Tibial nerve (tissue), 4 donors: ENCODE results near the gene SERTAD4. TPM values are rescaled to one million over a fixed set of nuclear protein-coding genes. Genes with fewer than 3 reads are reported as not detected.
"Not testable (repeated sequence)": the region's sequence is repeated elsewhere in the genome, so short reads cannot be mapped to it uniquely, and the experiment has no call there.

Experiments used
- DNase-seq, 2 donors: peaks; one replicate each; pipeline ENCODE4 v3.0.0-alpha.2; 2019; ENCODE audit warnings: low spot score in 2 of 2
- H3K27ac ChIP-seq, 4 donors: fragments of 200-600 bp; sonication (generic) in 3 of 4; one replicate each; pipeline ENCODE4 v1.5.1; 2017 to 2019; ENCODE audit warnings: mild to moderate bottlenecking in 1 of 4
- H3K27me3 ChIP-seq, 2 donors: fragments of 200-600 bp; sonication (generic) in 1 of 2; one replicate each; pipeline versions ENCODE4 v1.5.1 to v1.6.0; 2017 to 2019
- H3K36me3 ChIP-seq, 3 donors: fragments of 200-600 bp; sonication (generic); one replicate each; pipeline ENCODE4 v1.5.1; 2018 to 2019
- H3K4me1 ChIP-seq, 4 donors: fragments of 200-600 bp; sonication (generic) in 3 of 4; one replicate each; pipeline ENCODE4 v1.5.1; 2017 to 2019
- H3K4me3 ChIP-seq, 4 donors: fragments of 200-600 bp; sonication (generic) in 3 of 4; one replicate each; pipeline ENCODE4 v1.5.1; 2017 to 2019; ENCODE audit warnings: mild to moderate bottlenecking in 1 of 4, moderate library complexity in 1 of 4
- H3K9me3 ChIP-seq, 4 donors: fragments of 200-600 bp; sonication (generic) in 3 of 4; one replicate each; pipeline ENCODE4 v1.5.1; 2017 to 2019
- CTCF ChIP-seq, 5 experiments: fragments of 200-600 bp in 3 of 5; fragments of 450-650 bp in 2 of 5; sonication (generic) in 3 of 5; IDR thresholded peaks; one replicate each; pipeline ENCODE4 v1.5.1; 2016 to 2019; ENCODE audit warnings: antibody characterized with exemption in 5 of 5, mild to moderate bottlenecking in 3 of 5, moderate library complexity in 2 of 5
- EP300 ChIP-seq, 2 donors: sonication (generic); formaldehyde crosslinking; IDR thresholded peaks; one replicate each; pipeline ENCODE4 v1.6.1; 2017; ENCODE audit warnings: antibody characterized with exemption in 2 of 2, mild to moderate bottlenecking in 1 of 2
- POLR2A ChIP-seq, 2 donors: fragments of 450-650 bp; IDR thresholded peaks; one replicate each; pipeline ENCODE4 v1.6.1; 2017; ENCODE audit warnings: antibody characterized with exemption in 2 of 2, mild to moderate bottlenecking in 2 of 2, moderate library complexity in 2 of 2
- WGBS, 2 donors: methylation state at CpG; one replicate each; pipeline ENCODE4 v1.1.5; 2018; 5-methylcytosine and 5-hydroxymethylcytosine counted together
- total RNA-seq, 4 donors: library from RNA; depleted of rRNA; stranded (reverse); fragments of >200 nt; gene quantifications; one replicate each; pipeline ENCODE4 v1.1.0, GENCODE V29; 2016

Gene SERTAD4
- total RNA-seq, result 1 to 10 TPM in 2 of 4 donors, under 1 TPM in 2; 0.60 to 1.7 (median 1.0) TPM

DNA sequence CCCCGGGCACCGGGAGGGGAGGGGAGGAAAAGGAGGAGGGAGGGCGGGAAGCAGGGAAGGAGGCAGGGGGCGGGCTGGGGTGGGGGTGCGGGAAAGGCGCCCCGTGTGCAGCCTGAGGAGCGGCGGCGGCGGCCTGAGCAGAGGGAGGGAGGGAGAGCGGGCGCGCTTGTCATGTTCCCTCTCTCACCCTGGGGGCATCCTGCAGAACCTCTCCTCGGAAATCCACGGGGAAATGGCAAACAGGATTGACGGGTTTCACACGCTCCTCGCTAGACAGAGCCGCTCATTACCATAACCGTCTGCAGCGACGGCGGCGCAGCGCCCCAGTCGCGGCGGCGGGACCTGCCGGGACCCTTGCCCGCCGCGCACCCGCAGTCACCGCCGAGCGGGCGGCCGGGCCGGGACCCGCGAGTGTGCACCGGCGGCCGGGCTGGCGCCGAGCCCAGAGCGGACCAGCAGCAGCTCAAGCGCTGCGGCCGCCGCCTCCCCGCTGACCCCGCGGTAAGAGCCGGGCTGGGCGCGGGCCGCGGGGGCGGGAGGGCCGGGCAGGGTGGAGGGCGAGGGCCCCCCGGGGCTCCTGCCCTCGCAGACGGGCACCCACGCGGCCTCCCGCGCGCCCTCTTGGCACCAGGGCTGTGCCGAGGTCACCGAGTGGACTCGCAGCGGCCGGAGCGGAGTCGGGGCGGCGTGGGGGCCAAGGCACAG lies at the start of gene SERTAD4:
Gene SERTAD4, plus strand, starts transcription at position 286 of the 705 bp plus-strand sequence. CDS start 5,165 bp downstream, outside the sequence.
- Histone ChIP-seq H3K36me3 (no peaks in the 10 kb centered on the region), H3K27ac (peak within 1 kb of the TSS; percentile 16 to 81 (median 68)), H3K4me3 (peak within 1 kb of the TSS; percentile 46 to 76 (median 52)), H3K27me3 (peaks cover 0 to 3% of the 10 kb centered on the region in 2 donors), H3K9me3 (no peaks in the 10 kb centered on the region), H3K4me1 (peaks cover 0 to 52% (median 25%) of the 10 kb centered on the region in 4 donors)
- TF ChIP-seq POLR2A (IDR thresholded peaks at IDR 0.05) (no peak), EP300 (IDR thresholded peaks at IDR 0.05) (no peak), CTCF (IDR thresholded peaks at IDR 0.05) (no peak)
- DNase-seq, result peak in 1 of 2 donors; percentile 11
- WGBS, 2 donors, result 1 to 2% methylated on average over 36 to 42 of the region's 81 CpGs

DNA sequence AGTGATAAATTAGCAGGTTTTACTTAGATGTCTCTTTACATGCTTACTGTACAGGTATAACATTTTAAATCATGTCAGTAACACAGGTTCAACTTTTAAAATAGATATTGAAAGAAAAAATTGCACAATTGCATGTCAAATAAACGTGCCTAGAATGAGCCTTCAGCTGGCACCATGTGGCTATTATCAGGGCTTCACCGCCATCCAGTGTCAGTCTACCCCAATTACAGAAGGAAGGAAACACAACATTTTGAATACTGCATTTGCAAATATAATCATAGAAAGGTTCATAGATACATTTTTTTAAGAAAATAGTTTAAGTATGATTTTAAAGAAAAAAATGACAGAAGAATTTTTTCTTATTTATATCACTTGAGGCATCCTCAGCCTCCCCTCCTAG lies 47.5 kb upstream of the SERTAD4 start:
- no peaks in the 10 kb centered on the region for H3K36me3 ChIP-seq
- no peaks in the 10 kb centered on the region for H3K9me3 ChIP-seq
- no peak for DNase-seq
- no peaks in the 10 kb centered on the region for H3K27me3 ChIP-seq
- H3K27ac ChIP-seq, result no peak overlapping the region
- WGBS, 2 donors, result 57 to 60% methylated on average over 2 of the region's 2 CpGs
- TF ChIP-seq CTCF (IDR thresholded peaks at IDR 0.05) (no peak), EP300 (IDR thresholded peaks at IDR 0.05) (no peak), POLR2A (IDR thresholded peaks at IDR 0.05) (no peak)
- no peak overlapping the region for H3K4me3 ChIP-seq
- H3K4me1 ChIP-seq, result no peaks in the 10 kb centered on the region

GRCh38 chr1:210187849-210188606 lies 44.6 kb upstream of the SERTAD4 start:
- H3K9me3 ChIP-seq, DNase-seq, H3K27ac ChIP-seq, H3K27me3 ChIP-seq, H3K4me3 ChIP-seq, H3K4me1 ChIP-seq, H3K36me3 ChIP-seq: not testable (repeated sequence)
- WGBS, 2 donors, result 87 to 92% methylated on average over 18 of the region's 18 CpGs

DNA sequence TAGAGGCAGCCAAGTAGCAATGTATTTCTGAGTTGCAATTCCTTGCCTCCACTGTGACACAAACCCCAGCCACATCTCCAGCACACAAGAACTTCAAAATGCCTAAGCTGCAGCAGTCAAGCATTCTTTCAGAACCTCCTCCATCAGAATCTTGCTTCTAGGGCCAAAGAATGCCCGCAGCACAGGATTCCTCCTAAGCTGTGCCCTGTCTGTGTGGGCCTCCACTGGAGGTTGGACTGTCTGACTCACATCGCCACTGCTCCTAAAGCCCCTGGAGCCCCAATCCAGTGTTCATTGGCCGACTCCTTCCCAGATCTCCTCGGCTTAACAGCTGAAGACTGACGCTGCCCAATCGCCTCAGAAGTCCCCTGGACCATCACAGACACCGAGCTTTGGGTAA lies 43.2 kb upstream of the SERTAD4 start:
- Histone ChIP-seq H3K36me3 (no peaks in the 10 kb centered on the region), H3K27me3 (no peaks in the 10 kb centered on the region), H3K4me1 (no peaks in the 10 kb centered on the region), H3K27ac (no peak overlapping the region), H3K9me3 (peaks cover 0 to under 1% (median 0%) of the 10 kb centered on the region in 4 donors), H3K4me3 (no peak overlapping the region)
- no peak for TF ChIP-seq CTCF (IDR thresholded peaks at IDR 0.05)
- TF ChIP-seq POLR2A (IDR thresholded peaks at IDR 0.05), result no peak
- no peak for TF ChIP-seq EP300 (IDR thresholded peaks at IDR 0.05)
- DNase-seq, result no peak
- WGBS, 2 donors, result 84 to 92% methylated on average over 7 of the region's 7 CpGs

DNA sequence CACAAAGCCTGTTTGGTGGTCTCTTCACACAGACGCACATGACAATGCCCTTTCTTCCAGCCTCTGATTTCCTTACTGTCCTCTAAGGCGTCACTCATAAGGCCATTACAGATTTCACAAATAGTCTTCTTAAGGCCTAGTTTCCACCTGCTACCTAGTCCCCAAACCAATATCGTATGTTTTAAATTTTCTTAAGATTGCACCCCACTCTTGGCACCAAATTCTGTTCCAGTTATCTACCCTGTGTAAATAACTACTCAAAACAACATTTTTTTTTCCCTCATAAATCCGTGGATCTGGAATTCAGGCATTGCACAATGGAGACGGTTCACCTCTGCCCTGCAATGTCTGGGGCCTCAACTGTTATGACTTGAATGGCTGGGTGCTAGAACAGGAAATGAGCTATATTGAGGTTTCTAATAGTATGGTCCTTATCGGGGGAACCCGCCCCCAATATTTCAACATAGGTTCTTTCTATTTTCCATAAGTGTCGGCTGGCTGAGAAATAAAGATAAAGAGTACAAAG lies 36.9 kb upstream of the SERTAD4 start:
- TF ChIP-seq EP300 (IDR thresholded peaks at IDR 0.05) (no peak), CTCF (IDR thresholded peaks at IDR 0.05) (no peak), POLR2A (IDR thresholded peaks at IDR 0.05) (no peak)
- peaks cover 0 to 21% (median 0%) of the 10 kb centered on the region in 4 donors for H3K9me3 ChIP-seq
- no peaks in the 10 kb centered on the region for H3K36me3 ChIP-seq
- WGBS, 2 donors, result 84 to 88% methylated on average over 8 of the region's 8 CpGs
- DNase-seq, result no peak
- no peaks in the 10 kb centered on the region for H3K4me1 ChIP-seq
- no peak overlapping the region for H3K4me3 ChIP-seq
- H3K27ac ChIP-seq, result no peak overlapping the region
- no peaks in the 10 kb centered on the region for H3K27me3 ChIP-seq

DNA sequence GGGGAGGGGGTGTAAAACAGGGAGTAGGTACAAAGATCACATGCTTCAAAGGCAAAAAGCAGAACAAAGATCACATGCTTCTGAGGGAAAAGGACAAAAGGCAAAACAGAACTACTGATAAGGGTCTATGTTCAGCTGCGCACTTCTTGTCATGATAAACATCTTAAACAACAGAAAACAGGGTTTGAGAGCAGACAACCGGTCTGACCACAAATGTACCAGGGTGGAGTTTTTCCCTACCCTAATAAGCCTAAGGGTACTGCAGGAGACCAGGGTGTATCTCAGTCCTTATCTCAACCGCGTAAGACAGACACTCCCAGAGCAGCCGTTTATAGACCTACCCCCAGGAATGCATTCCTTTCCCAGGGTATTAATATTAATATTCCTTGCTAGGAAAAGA lies 36.3 kb upstream of the SERTAD4 start:
- not testable (repeated sequence) for DNase-seq, H3K4me1 ChIP-seq, H3K27ac ChIP-seq, H3K4me3 ChIP-seq, H3K27me3 ChIP-seq, H3K36me3 ChIP-seq
- 88 to 97% methylated on average over 5 of the region's 5 CpGs for WGBS, 2 donors
- H3K9me3 ChIP-seq, result peaks cover 0 to 21% (median 0%) of the 10 kb centered on the region in 4 donors
